Esophagus (tissue), 2 donors: Measurements from ENCODE around the gene MEGF11. TPM values are rescaled to one million over a fixed set of nuclear protein-coding genes. Genes with fewer than 3 reads are reported as not detected.
"Not testable (repeated sequence)": the region's sequence is repeated elsewhere in the genome, so short reads cannot be mapped to it uniquely, and the experiment has no call there.

Source experiments
- H3K27ac ChIP-seq, 2 donors: one replicate each; pipeline ENCODE4 v1.5.1; 2013; ENCODE audit warnings: low read depth in 2 of 2, mild to moderate bottlenecking in 2 of 2, inconsistent platforms in 1 of 2, low read length in 1 of 2, moderate library complexity in 1 of 2
- H3K27me3 ChIP-seq, 2 donors: one replicate each; pipeline ENCODE4 v1.6.1; 2013; ENCODE audit warnings: low read length in 2 of 2, control low read depth in 1 of 2, mild to moderate bottlenecking in 1 of 2; ENCODE audit not compliant: insufficient read depth in 2 of 2, control insufficient read depth in 1 of 2
- H3K36me3 ChIP-seq, 2 donors: one replicate each; pipeline ENCODE4 v1.6.1; 2013; ENCODE audit warnings: low read length in 1 of 2; ENCODE audit not compliant: control insufficient read depth in 2 of 2, insufficient read depth in 2 of 2
- H3K4me1 ChIP-seq, 2 donors: one replicate each; pipeline ENCODE4 v1.6.1; 2013; ENCODE audit warnings: low read length in 1 of 2; ENCODE audit not compliant: control insufficient read depth in 2 of 2, insufficient read depth in 2 of 2
- H3K4me3 ChIP-seq, 2 donors: one replicate each; pipeline ENCODE4 v1.5.1; 2013; ENCODE audit warnings: low read length in 2 of 2, mild to moderate bottlenecking in 2 of 2, low read depth in 1 of 2, moderate library complexity in 1 of 2
- H3K9me3 ChIP-seq, 2 donors: one replicate each; pipeline ENCODE4 v1.6.1; 2013; ENCODE audit warnings: mild to moderate bottlenecking in 2 of 2, low read depth in 1 of 2, low read length in 1 of 2, moderate library complexity in 1 of 2; ENCODE audit not compliant: control insufficient read depth in 2 of 2, insufficient read depth in 1 of 2
- WGBS, 2 donors: extraction: QIAGEN DNeasy Blood & Tissue Kit; methylation state at CpG; one replicate each; pipeline ENCODE4 v1.1.7; 2013; 5-methylcytosine and 5-hydroxymethylcytosine counted together
- polyA plus RNA-seq, 2 donors: library from polyadenylated mRNA; stranded (reverse); fragments of 200-250 nt; gene quantifications; one replicate each; pipeline ENCODE4 v1.2.3, GENCODE V29; 2013
- donor health status: healthy with polysubstance abuse.
- donor health status: Bipolar disorder and iron deficiency.

MEGF11 gene
- polyA plus RNA-seq, 2 donors, result not detected

GRCh38 chr15:66254951-66255676 is 1.6 kb upstream of the MEGF11 start:
- Histone ChIP-seq H3K27ac (no peak overlapping the region), H3K4me1 (peaks cover 0 to 3% of the 10 kb centered on the region in 2 donors), H3K4me3 (no peak overlapping the region), H3K9me3 (peaks cover 0 to 4% of the 10 kb centered on the region in 2 donors), H3K27me3 (peaks cover 3 to 28% of the 10 kb centered on the region in 2 donors), H3K36me3 (no peaks in the 10 kb centered on the region)
- WGBS, 2 donors, result 55 to 62% methylated on average over 19 of the region's 19 CpGs

- WGBS, 2 donors, result 20% methylated on average over 35 to 36 of the region's 36 CpGs
- Histone ChIP-seq H3K27me3 (peaks cover 3 to 28% of the 10 kb centered on the region in 2 donors), H3K4me1 (peaks cover 0 to 3% of the 10 kb centered on the region in 2 donors), H3K36me3 (no peaks in the 10 kb centered on the region), H3K9me3 (peaks cover 0 to 4% of the 10 kb centered on the region in 2 donors), H3K4me3 (peak overlapping the region in 1 of 2 donors; percentile 44), H3K27ac (no peak overlapping the region)
Measured at GRCh38 chr15:66254089-66254950, 770 bp upstream of the MEGF11 start.

GRCh38 chr15:66252685-66253417 is 699 bp downstream of the MEGF11 start:
- Histone ChIP-seq H3K4me1 (peaks cover 0 to 3% of the 10 kb centered on the region in 2 donors), H3K4me3 (peak overlapping the region; percentile 41 to 44), H3K27me3 (peaks cover 3 to 28% of the 10 kb centered on the region in 2 donors), H3K36me3 (no peaks in the 10 kb centered on the region), H3K9me3 (peaks cover 0 to 4% of the 10 kb centered on the region in 2 donors), H3K27ac (no peak overlapping the region)
- WGBS, 2 donors, result 1 to 2% methylated on average over 60 to 64 of the region's 64 CpGs

- peaks cover 0 to 4% of the 10 kb centered on the region in 2 donors for H3K9me3 ChIP-seq
- no peak overlapping the region for H3K27ac ChIP-seq
- H3K27me3 ChIP-seq, result peaks cover 3 to 28% of the 10 kb centered on the region in 2 donors
- H3K36me3 ChIP-seq, result no peaks in the 10 kb centered on the region
- peak overlapping the region; percentile 41 to 44 for H3K4me3 ChIP-seq
- H3K4me1 ChIP-seq, result peaks cover 0 to 3% of the 10 kb centered on the region in 2 donors
- WGBS, 2 donors, result 4% methylated on average over 67 to 72 of the region's 72 CpGs
Measured at GRCh38 chr15:66251790-66252684, 1.5 kb downstream of the MEGF11 start.

- peaks cover 0 to 3% of the 10 kb centered on the region in 2 donors for H3K4me1 ChIP-seq
- peaks cover 0 to 4% of the 10 kb centered on the region in 2 donors for H3K9me3 ChIP-seq
- H3K4me3 ChIP-seq, result no peak overlapping the region
- H3K36me3 ChIP-seq, result no peaks in the 10 kb centered on the region
- 63 to 70% methylated on average over 10 of the region's 10 CpGs for WGBS, 2 donors
- H3K27me3 ChIP-seq, result peaks cover 3 to 28% of the 10 kb centered on the region in 2 donors
- no peak overlapping the region for H3K27ac ChIP-seq
Measured at GRCh38 chr15:66251065-66251789, 2.3 kb downstream of the MEGF11 start.

- 83 to 87% methylated on average over 2 of the region's 2 CpGs for WGBS, 2 donors
- Histone ChIP-seq H3K27me3 (peaks cover 0 to 22% of the 10 kb centered on the region in 2 donors), H3K9me3 (peaks cover 0 to 4% of the 10 kb centered on the region in 2 donors)
Measured at GRCh38 chr15:66249605-66250174, 3.9 kb downstream of the MEGF11 start.

GRCh38 chr15:66246937-66247336 is 6.6 kb downstream of the MEGF11 start:
- Histone ChIP-seq H3K9me3 (no peaks in the 10 kb centered on the region), H3K27ac (no peak overlapping the region), H3K4me3 (no peak overlapping the region), H3K4me1 (no peaks in the 10 kb centered on the region), H3K27me3 (peaks cover 0 to 10% of the 10 kb centered on the region in 2 donors), H3K36me3 (no peaks in the 10 kb centered on the region)
- WGBS, 2 donors, result 73 to 82% methylated on average over 1 of the region's 1 CpG

More at GRCh38 chr15:66249605-66250174, 3.9 kb downstream of the MEGF11 start:
- Histone ChIP-seq H3K27ac (no peak overlapping the region), H3K36me3 (no peaks in the 10 kb centered on the region), H3K4me1 (peaks cover 0 to 3% of the 10 kb centered on the region in 2 donors), H3K4me3 (no peak overlapping the region)

GRCh38 chr15:66245832-66246231 is 7.7 kb downstream of the MEGF11 start:
- H3K4me3 ChIP-seq, H3K9me3 ChIP-seq, H3K36me3 ChIP-seq, H3K27me3 ChIP-seq, H3K27ac ChIP-seq, H3K4me1 ChIP-seq: not testable (repeated sequence)
- 79 to 84% methylated on average over 5 of the region's 5 CpGs for WGBS, 2 donors
